NB4 (cell line): ENCODE data around the gene SNTB2.

Experiments
- MYC ChIP-seq: IDR thresholded peaks from 2 replicates; pipeline ENCODE4 v1.6.1; 2011; ENCODE audit warnings: low read depth, low read length
- POLR2A ChIP-seq: IDR thresholded peaks from 2 replicates; pipeline ENCODE4 v1.6.1; 2011; ENCODE audit warnings: mild to moderate bottlenecking; ENCODE audit not compliant: insufficient read length; ENCODE audit errors: extremely low read depth
- TF ChIP-seq, protein P1 (sequence below): IDR thresholded peaks from 2 replicates; pipeline ENCODE4 v1.6.1; 2011; ENCODE audit warnings: low read depth, low read length
- TF ChIP-seq, protein P2 (sequence below): IDR thresholded peaks from one replicate; pipeline ENCODE4 v1.5.1; 2012; ENCODE audit warnings: low read depth, low read length

DNA sequence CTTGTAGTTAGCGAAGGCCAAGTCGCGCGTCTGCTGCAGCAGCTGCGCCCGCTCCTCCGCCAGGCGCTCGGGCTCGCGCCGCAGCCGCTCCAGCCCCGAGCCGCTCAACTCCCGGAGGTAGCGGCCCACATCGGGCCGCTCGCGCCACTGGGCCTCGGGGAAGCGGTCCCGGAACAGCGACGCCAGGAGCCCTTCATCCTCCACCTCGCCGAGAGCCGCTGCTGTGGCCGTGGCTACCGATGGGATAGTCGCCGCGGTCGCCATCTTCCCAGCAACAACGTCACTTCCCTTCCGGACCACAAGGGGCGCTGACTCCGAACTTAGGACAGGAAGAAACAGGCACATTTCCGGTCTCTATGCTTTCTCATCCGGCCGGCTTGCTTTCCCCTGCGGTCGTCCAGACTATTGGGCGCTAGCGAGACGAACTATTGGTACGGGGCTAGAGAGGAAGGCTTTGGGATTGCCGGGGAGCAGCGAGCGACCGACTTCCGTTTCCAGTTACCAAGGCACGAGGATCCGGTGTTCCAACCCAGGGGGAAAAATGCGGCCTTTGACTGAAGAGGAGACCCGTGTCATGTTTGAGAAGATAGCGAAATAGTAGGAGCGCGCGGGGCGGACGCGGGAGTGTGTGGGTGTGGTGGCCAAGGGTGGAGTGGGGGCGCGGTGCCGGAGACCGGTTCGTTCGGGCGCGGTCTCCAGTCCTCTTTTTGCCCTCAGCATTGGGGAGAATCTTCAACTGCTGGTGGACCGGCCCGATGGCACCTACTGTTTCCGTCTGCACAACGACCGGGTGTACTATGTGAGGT, 152.5 kb downstream of the SNTB2 start, which contains the start of the genes COG8 and NIP7:
- TF ChIP-seq, protein P1, sequence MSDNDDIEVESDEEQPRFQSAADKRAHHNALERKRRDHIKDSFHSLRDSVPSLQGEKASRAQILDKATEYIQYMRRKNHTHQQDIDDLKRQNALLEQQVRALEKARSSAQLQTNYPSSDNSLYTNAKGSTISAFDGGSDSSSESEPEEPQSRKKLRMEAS: peak; percentile 94
- TF ChIP-seq POLR2A (peak; percentile 73), MYC (peak; percentile 98)
- TF ChIP-seq, protein P2, sequence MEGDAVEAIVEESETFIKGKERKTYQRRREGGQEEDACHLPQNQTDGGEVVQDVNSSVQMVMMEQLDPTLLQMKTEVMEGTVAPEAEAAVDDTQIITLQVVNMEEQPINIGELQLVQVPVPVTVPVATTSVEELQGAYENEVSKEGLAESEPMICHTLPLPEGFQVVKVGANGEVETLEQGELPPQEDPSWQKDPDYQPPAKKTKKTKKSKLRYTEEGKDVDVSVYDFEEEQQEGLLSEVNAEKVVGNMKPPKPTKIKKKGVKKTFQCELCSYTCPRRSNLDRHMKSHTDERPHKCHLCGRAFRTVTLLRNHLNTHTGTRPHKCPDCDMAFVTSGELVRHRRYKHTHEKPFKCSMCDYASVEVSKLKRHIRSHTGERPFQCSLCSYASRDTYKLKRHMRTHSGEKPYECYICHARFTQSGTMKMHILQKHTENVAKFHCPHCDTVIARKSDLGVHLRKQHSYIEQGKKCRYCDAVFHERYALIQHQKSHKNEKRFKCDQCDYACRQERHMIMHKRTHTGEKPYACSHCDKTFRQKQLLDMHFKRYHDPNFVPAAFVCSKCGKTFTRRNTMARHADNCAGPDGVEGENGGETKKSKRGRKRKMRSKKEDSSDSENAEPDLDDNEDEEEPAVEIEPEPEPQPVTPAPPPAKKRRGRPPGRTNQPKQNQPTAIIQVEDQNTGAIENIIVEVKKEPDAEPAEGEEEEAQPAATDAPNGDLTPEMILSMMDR: peak; percentile 62
